NB4 (cell line): ENCODE measurements around the gene ADAMTS12.

ENCODE experiments used
- DNase-seq: peaks from one replicate; pipeline ENCODE4 v3.0.0; 2010; ENCODE audit warnings: low read depth
- H3K4me3 ChIP-seq: one replicate; pipeline ENCODE4 v1.5.1; 2011; ENCODE audit warnings: mild to moderate bottlenecking, low read depth, low read length, moderate library complexity
- CTCF ChIP-seq: IDR thresholded peaks from one replicate; pipeline ENCODE4 v1.5.1; 2012; ENCODE audit warnings: low read depth, low read length
- MAX ChIP-seq: IDR thresholded peaks from 2 replicates; pipeline ENCODE4 v1.6.1; 2011; ENCODE audit warnings: low read depth, low read length
- MYC ChIP-seq: IDR thresholded peaks from 2 replicates; pipeline ENCODE4 v1.6.1; 2011; ENCODE audit warnings: low read depth, low read length
- POLR2A ChIP-seq: IDR thresholded peaks from 2 replicates; pipeline ENCODE4 v1.6.1; 2011; ENCODE audit warnings: mild to moderate bottlenecking; ENCODE audit not compliant: insufficient read length; ENCODE audit errors: extremely low read depth

Gene ADAMTS12

GRCh38 chr5:33892620-33893137, 889 bp upstream of the ADAMTS12 start:
- no peak overlapping the region for H3K4me3 ChIP-seq
- TF ChIP-seq MYC: no peak
- TF ChIP-seq MAX: no peak
- no peak for TF ChIP-seq CTCF
- no peak for DNase-seq

GRCh38 chr5:33891446-33891787, 373 bp downstream of the ADAMTS12 start:
- TF ChIP-seq MYC (no peak), CTCF (no peak), POLR2A (no peak), MAX (no peak)
- DNase-seq: no peak
- H3K4me3 ChIP-seq: no peak overlapping the region

GRCh38 chr5:33890131-33891032, 1.4 kb downstream of the ADAMTS12 start:
- H3K4me3 ChIP-seq: no peak overlapping the region
- no peak for DNase-seq
- TF ChIP-seq MAX (no peak), CTCF (no peak), MYC (no peak), POLR2A (no peak)

GRCh38 chr5:33888587-33888986, 3.2 kb downstream of the ADAMTS12 start:
- no peak for TF ChIP-seq POLR2A
- TF ChIP-seq MAX: no peak
- TF ChIP-seq CTCF: no peak
- no peak for TF ChIP-seq MYC
- H3K4me3 ChIP-seq: no peak overlapping the region
- no peak for DNase-seq

- TF ChIP-seq MYC (no peak), CTCF (no peak), MAX (no peak), POLR2A (no peak)
- no peak overlapping the region for H3K4me3 ChIP-seq
- DNase-seq: no peak
These were observed 4.5 kb downstream of the ADAMTS12 start for GRCh38 chr5:33887268-33887667.
